Measurements from ENCODE around the gene ZFAND3. TPM values are rescaled to one million over a fixed set of nuclear protein-coding genes. Genes with fewer than 3 reads are reported as not detected.
A peak's percentile ranks its signal among the peaks of the same experiment; 100 is the strongest.

The ZFAND3 gene
- total and polyA plus RNA-seq, 10 of the 15 experiments (the other 5 are each of a cell fraction or from before 2014, with no cell fraction given), result 0.90 to 34.4 (median 16.3) TPM

- ChIA-PET RAD21 (ENCODE audit: unreplicated experiment) (no interaction called here), SMC1A (ENCODE audit: uncharacterized antibody, unreplicated experiment) (interaction anchor here (0.5 to 2.0 kb wide), 3 partner anchors 7 to 1258 kb away, joined by 3 to 7 read pairs (median 3); no protein-coding TSS in a partner anchor), POLR2A (no interaction called here), CTCF (interaction anchor here (0.7 kb wide), 2 partner anchors 94 to 218 kb away, joined by 3 to 4 read pairs; no protein-coding TSS in a partner anchor)
- 99% methylated on average over 4 of the region's 4 CpGs for WGBS (ENCODE audit: insufficient coverage, insufficient replicate concordance, low lambda C conversion rate, missing lambda C conversion rate)
- intact Hi-C loops (cut with micrococcal nuclease; ENCODE audit: unreplicated experiment), result no loop called here
- no peak for FAIRE-seq
- no peak overlapping the region for H2AFZ ChIP-seq (ENCODE audit: control insufficient read depth, low read depth, low read length)
- no peaks in the 10 kb centered on the region for H3K9me3 ChIP-seq (replicated peaks; ENCODE audit: control insufficient read depth, insufficient read depth, low read length)
- BruUV-seq (replicated peaks), result TSS peak; percentile 2
- H3K36me3 ChIP-seq (ENCODE audit: control insufficient read depth in 2 of 2, insufficient read depth in 2 of 2, low read length in 1 of 2), result peaks cover 0 to 3% of the 10 kb centered on the region in 2 experiments; a peak in 1 of 4 replicates
- no peak overlapping the region for H3K4me2 ChIP-seq (ENCODE audit: control insufficient read depth, insufficient read depth)
- no peaks in the 10 kb centered on the region for H3K4me1 ChIP-seq (ENCODE audit: control insufficient read depth, insufficient read depth, low read length)
- no peak overlapping the region for H3K27ac ChIP-seq (ENCODE audit: control insufficient read depth, insufficient read depth)
- no peaks in the 10 kb centered on the region for H3K27me3 ChIP-seq (replicated peaks in 1 of 2; ENCODE audit: control insufficient read depth in 2 of 2, insufficient read depth in 2 of 2, low read length in 1 of 2)
- no peaks in the 10 kb centered on the region for H4K20me1 ChIP-seq (ENCODE audit: control insufficient read depth, insufficient read depth)
- no peak for DNase-seq (ENCODE audit: low read depth, low spot score)
- H3K79me2 ChIP-seq (ENCODE audit: control insufficient read depth, insufficient read depth, low read length), result peaks cover 1% of the 10 kb centered on the region
- no peak overlapping the region for H3K9ac ChIP-seq (ENCODE audit: control insufficient read depth, insufficient read depth, low read length)
- no peak for ATAC-seq
- no peak overlapping the region for H3K4me3 ChIP-seq
- in situ Hi-C loops (cut with MboI), result no loop called here
- TF ChIP-seq, protein P1, sequence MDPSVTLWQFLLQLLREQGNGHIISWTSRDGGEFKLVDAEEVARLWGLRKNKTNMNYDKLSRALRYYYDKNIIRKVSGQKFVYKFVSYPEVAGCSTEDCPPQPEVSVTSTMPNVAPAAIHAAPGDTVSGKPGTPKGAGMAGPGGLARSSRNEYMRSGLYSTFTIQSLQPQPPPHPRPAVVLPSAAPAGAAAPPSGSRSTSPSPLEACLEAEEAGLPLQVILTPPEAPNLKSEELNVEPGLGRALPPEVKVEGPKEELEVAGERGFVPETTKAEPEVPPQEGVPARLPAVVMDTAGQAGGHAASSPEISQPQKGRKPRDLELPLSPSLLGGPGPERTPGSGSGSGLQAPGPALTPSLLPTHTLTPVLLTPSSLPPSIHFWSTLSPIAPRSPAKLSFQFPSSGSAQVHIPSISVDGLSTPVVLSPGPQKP (IDR thresholded peaks at IDR 0.05; ENCODE audit: low read depth, low read length), result no peak
- no peak for TF ChIP-seq ZNF687 (IDR thresholded peaks at IDR 0.05)
- TF ChIP-seq ZNF592 (IDR thresholded peaks at IDR 0.05), result no peak
- TF ChIP-seq TCF7 (IDR thresholded peaks at IDR 0.05; ENCODE audit: borderline replicate concordance), result no peak
- TF ChIP-seq LARP7 (IDR thresholded peaks at IDR 0.05), result no peak
- TF ChIP-seq POLR2A (IDR thresholded peaks at IDR 0.05; ENCODE audit: low read depth, low read length), result no peak
- TF ChIP-seq CEBPZ (IDR thresholded peaks at IDR 0.05; ENCODE audit: low read depth, low read length), result no peak
- TF ChIP-seq HCFC1 (IDR thresholded peaks at IDR 0.05; ENCODE audit: low read length), result no peak
- TF ChIP-seq RUNX3 (IDR thresholded peaks at IDR 0.05; ENCODE audit: low read length), result no peak
- TF ChIP-seq BHLHE40 (IDR thresholded peaks at IDR 0.05; ENCODE audit: borderline replicate concordance in 1 of 2, low read depth in 2 of 2, low read length in 1 of 2), result no peak
- no peak for TF ChIP-seq SIX5 (IDR thresholded peaks at IDR 0.05; ENCODE audit: low read depth, low read length, severe bottlenecking)
- no peak for TF ChIP-seq SMAD5 (IDR thresholded peaks at IDR 0.05; ENCODE audit: low read depth)
- no peak for TF ChIP-seq ZZZ3 (IDR thresholded peaks at IDR 0.05; ENCODE audit: control insufficient read depth, insufficient read length, low read depth)
These were observed 307.8 kb downstream of the ZFAND3 start for GRCh38 chr6:38127284-38127683.
